Lung (tissue), 12 donors: ENCODE results near the gene RUSC1. TPM values are rescaled to one million over a fixed set of nuclear protein-coding genes. Genes with fewer than 3 reads are reported as not detected.
"Not testable (repeated sequence)": the region's sequence is repeated elsewhere in the genome, so short reads cannot be mapped to it uniquely, and the experiment has no call there.

Experiments used
- ATAC-seq: fragments of 200-7000 bp; cut with Tn5 transposase; one replicate; pipeline ENCODE4 v1.9.1; 2020; ENCODE audit warnings: moderate number of reproducible peaks; ENCODE audit not compliant: insufficient read depth, low FRiP score
- DNase-seq, 3 donors: peaks; one replicate each; pipeline ENCODE4 v3.0.0-alpha.2; 2013 to 2017
- H3K27ac ChIP-seq, 2 donors: one replicate each; pipeline ENCODE4 v1.5.1; 2013; ENCODE audit warnings: mild to moderate bottlenecking in 2 of 2, moderate library complexity in 2 of 2, control low read depth in 1 of 2, inconsistent platforms in 1 of 2, low read depth in 1 of 2, low read length in 1 of 2
- H3K27me3 ChIP-seq, 3 donors: one replicate each; pipeline ENCODE4 v1.5.1; 2013; ENCODE audit warnings: low read length in 2 of 3; ENCODE audit not compliant: control insufficient read depth in 3 of 3, insufficient read depth in 3 of 3
- H3K36me3 ChIP-seq, 4 donors: one replicate each; pipeline ENCODE4 v1.5.1; 2013; ENCODE audit warnings: low read length in 4 of 4, mild to moderate bottlenecking in 1 of 4, moderate library complexity in 1 of 4; ENCODE audit not compliant: control insufficient read depth in 4 of 4, insufficient read depth in 4 of 4
- H3K4me1 ChIP-seq, 5 donors: one replicate each; pipeline ENCODE4 v1.5.1; 2013; ENCODE audit warnings: low read length in 5 of 5, mild to moderate bottlenecking in 2 of 5, moderate library complexity in 1 of 5; ENCODE audit not compliant: control insufficient read depth in 5 of 5, insufficient read depth in 5 of 5
- H3K4me3 ChIP-seq: one replicate; pipeline ENCODE4 v1.5.1; 2013; ENCODE audit warnings: mild to moderate bottlenecking, control low read depth, moderate library complexity
- H3K9ac ChIP-seq, 2 donors: one replicate each; pipeline ENCODE4 v1.5.1; 2013; ENCODE audit warnings: low read length in 2 of 2, control low read depth in 1 of 2; ENCODE audit not compliant: insufficient read depth in 1 of 2
- H3K9me3 ChIP-seq, 4 donors: one replicate each; pipeline ENCODE4 v1.5.1; 2013; ENCODE audit warnings: low read length in 3 of 4, mild to moderate bottlenecking in 1 of 4, moderate library complexity in 1 of 4; ENCODE audit not compliant: control insufficient read depth in 4 of 4, insufficient read depth in 3 of 4
- CTCF ChIP-seq: IDR thresholded peaks from 2 replicates; pipeline ENCODE4 v1.5.1; 2012; ENCODE audit warnings: mild to moderate bottlenecking; ENCODE audit errors: control extremely low read depth, extremely low read depth
- WGBS, 2 donors: extraction: QIAGEN DNeasy Blood & Tissue Kit; methylation state at CpG; one replicate each; pipeline ENCODE4 v1.1.7; 2013; 5-methylcytosine and 5-hydroxymethylcytosine counted together
- polyA plus RNA-seq, 2 donors: library from polyadenylated mRNA; stranded (reverse); fragments of 200-250 nt; gene quantifications; one replicate each; pipeline ENCODE4 v1.2.1, GENCODE V29; 2013
- total RNA-seq, 2 donors: library from RNA; depleted of rRNA in 1 of 2; stranded (reverse); fragments of >200 nt in 1 of 2; gene quantifications; one replicate each; pipeline ENCODE4 v1.2.1, GENCODE V29; 2014 to 2021
- donor health status: control.
- donor health status: control.
- donor health status: Bipolar disorder and iron deficiency.
- donor health status: healthy.
- donor health status: DM: yes; HTN: yes; CAD: no.

Gene RUSC1
- total and polyA plus RNA-seq, 4 donors: 18.2 to 37.7 (median 22.8) TPM

DNA sequence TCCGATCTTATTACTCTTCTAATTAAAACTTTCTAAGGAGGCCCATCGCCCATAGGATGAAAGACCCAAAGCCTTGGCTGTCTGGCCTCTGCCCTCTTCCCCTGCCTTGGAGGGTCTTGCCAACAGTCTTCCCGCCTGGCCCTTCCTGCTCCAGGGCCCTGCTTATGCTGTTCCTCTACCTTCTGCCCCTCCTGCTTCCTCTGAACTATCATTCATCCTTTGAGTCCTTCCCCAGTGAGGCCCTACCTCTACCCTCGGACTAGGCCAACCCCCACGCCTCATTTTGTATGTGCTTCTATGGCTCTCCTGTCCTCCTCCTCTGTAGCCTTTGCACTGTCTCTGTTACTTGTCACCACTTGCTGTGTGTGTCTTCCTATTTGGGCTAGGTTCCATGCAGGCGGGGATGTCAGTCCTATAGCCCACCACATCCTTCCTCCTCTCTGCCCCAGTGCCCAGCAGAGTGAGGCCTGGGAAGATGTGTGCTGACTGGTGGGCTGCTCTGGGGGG is 5.4 kb downstream of the RUSC1 start:
- Histone ChIP-seq H3K27ac (peak overlapping the region in 1 of 2 donors; percentile 26), H3K36me3 (peaks cover 0 to 16% (median 14%) of the 10 kb centered on the region in 4 donors), H3K4me1 (peaks cover 0 to 25% (median 15%) of the 10 kb centered on the region in 5 donors), H3K9me3 (no peaks in the 10 kb centered on the region), H3K27me3 (no peaks in the 10 kb centered on the region), H3K9ac (no peak overlapping the region), H3K4me3 (no peak overlapping the region)
- WGBS, 2 donors: 75 to 84% methylated on average over 6 of the region's 6 CpGs
- TF ChIP-seq CTCF: no peak
- DNase-seq (no peak), ATAC-seq (no peak)

- DNase-seq (no peak), ATAC-seq (no peak)
- Histone ChIP-seq H3K27ac (no peak overlapping the region), H3K27me3 (no peaks in the 10 kb centered on the region), H3K9me3 (no peaks in the 10 kb centered on the region), H3K4me3 (no peak overlapping the region), H3K4me1 (peaks cover 0 to 19% (median 10%) of the 10 kb centered on the region in 5 donors), H3K36me3 (peaks cover 0 to 18% (median 16%) of the 10 kb centered on the region in 4 donors), H3K9ac (no peak overlapping the region)
- no peak for TF ChIP-seq CTCF
- 92 to 93% methylated on average over 7 of the region's 7 CpGs for WGBS, 2 donors
Measured at GRCh38 chr1:155326631-155327037, 5.9 kb downstream of the RUSC1 start.

DNA sequence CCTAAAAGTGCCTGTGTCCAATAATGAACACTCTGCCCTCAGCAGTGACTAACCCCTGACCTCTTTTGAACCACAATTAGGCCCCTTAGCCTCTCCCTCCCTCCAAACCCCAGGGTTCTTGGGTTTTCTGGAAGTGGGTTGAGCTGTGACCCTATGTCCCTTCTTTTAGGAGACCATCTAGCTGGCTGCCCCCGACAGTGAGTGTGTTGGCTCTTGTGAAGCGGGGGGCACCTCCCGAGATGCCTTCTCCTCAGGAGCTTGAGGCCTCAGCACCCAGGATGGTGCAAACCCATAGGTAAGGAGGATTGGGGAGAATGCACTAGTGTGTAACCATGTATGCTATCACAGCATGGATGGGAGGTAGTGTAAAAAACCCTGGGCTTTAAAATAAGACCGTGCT is 7.3 kb downstream of the RUSC1 start:
- peaks cover 0 to 18% (median 16%) of the 10 kb centered on the region in 4 donors for H3K36me3 ChIP-seq
- TF ChIP-seq CTCF: no peak
- WGBS, 2 donors: 90 to 91% methylated on average over 4 of the region's 4 CpGs

GRCh38 chr1:155328856-155329255 is 8.2 kb downstream of the RUSC1 start:
- 77% methylated on average over 7 of the region's 7 CpGs for WGBS, 2 donors
- not testable (repeated sequence) for H3K27ac ChIP-seq
- peaks cover 5 to 24% (median 19%) of the 10 kb centered on the region in 4 donors for H3K36me3 ChIP-seq

More for the DNA sequence above, 7.3 kb downstream of the RUSC1 start:
- Histone ChIP-seq H3K4me1 (peaks cover 0 to 9% (median 5%) of the 10 kb centered on the region in 5 donors), H3K4me3 (no peak overlapping the region), H3K27ac (no peak overlapping the region), H3K9ac (no peak overlapping the region), H3K27me3 (no peaks in the 10 kb centered on the region), H3K9me3 (no peaks in the 10 kb centered on the region)
- no peak for DNase-seq
- no peak for ATAC-seq

More at GRCh38 chr1:155328856-155329255, 8.2 kb downstream of the RUSC1 start:
- H3K9me3 ChIP-seq, ATAC-seq, H3K4me3 ChIP-seq, H3K9ac ChIP-seq, H3K27me3 ChIP-seq, DNase-seq, H3K4me1 ChIP-seq: not testable (repeated sequence)
